ENCODE data around the gene SLC8A3. TPM values are rescaled to one million over a fixed set of nuclear protein-coding genes. Genes with fewer than 3 reads are reported as not detected.

Gene SLC8A3
- total and polyA plus RNA-seq, 4 donors, result 0.08 to 3.7 (median 0.85) TPM

- peak overlapping the region; percentile 38 for H3K4me3 ChIP-seq
- no peaks in the 10 kb centered on the region for H3K36me3 ChIP-seq (ENCODE audit: control insufficient read depth in 4 of 4, insufficient read depth in 4 of 4, low read length in 4 of 4)
- peaks cover 0 to 19% (median 14%) of the 10 kb centered on the region in 5 donors for H3K4me1 ChIP-seq (ENCODE audit: control insufficient read depth in 5 of 5, insufficient read depth in 5 of 5, low read length in 5 of 5)
- ATAC-seq (ENCODE audit: insufficient read depth, low FRiP score), result peak; percentile 36
- H3K9ac ChIP-seq (ENCODE audit: insufficient read depth in 1 of 2, low read length in 2 of 2), result no peak overlapping the region
- WGBS, 2 donors, result 0 to 1% methylated on average over 28 to 38 of the region's 38 CpGs
- H3K27ac ChIP-seq (ENCODE audit: low read depth in 1 of 2, low read length in 1 of 2), result no peak overlapping the region
- peaks cover 0 to 10% (median 0%) of the 10 kb centered on the region in 3 donors for H3K27me3 ChIP-seq (ENCODE audit: control insufficient read depth in 3 of 3, insufficient read depth in 3 of 3, low read length in 2 of 3)
- no peaks in the 10 kb centered on the region for H3K9me3 ChIP-seq (ENCODE audit: control insufficient read depth in 4 of 4, insufficient read depth in 3 of 4, low read length in 3 of 4)
- TF ChIP-seq CTCF (IDR thresholded peaks at IDR 0.05; ENCODE audit: control extremely low read depth, extremely low read depth), result no peak
- DNase-seq, result peak; percentile 15 to 31 (median 23)
Observed at GRCh38 chr14:70188322-70188658, 461 bp downstream of the SLC8A3 start.

DNA sequence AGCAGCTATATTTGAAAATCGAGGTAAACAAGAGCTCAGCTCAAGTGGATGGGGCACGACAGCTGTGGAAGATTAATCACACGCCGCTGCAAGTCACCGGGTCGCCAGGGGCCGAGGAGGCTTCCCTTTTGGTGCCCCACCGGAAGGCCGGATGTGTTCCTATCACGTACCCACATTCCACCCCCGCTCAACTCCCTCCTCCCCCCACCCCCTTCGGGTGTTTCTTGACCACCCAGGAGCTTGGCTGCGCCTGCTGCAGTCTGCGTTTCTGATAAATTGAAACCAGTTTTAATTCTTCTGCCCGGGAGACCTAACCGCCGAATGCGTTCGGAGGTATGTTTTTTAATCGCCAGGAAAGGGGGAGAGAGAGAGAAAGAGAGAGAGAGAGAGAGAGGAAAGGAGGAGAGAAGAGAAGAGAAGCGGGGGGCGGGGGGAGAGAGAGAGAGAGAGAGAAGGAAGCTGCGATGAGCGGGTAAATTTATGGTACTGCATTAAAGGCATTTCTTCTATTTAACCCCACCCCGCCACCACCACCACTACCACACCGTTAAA, 1.8 kb downstream of the SLC8A3 start:
- ATAC-seq (ENCODE audit: insufficient read depth, low FRiP score) (no peak), DNase-seq (peak; percentile 91 to 95 (median 93))
- no peak for TF ChIP-seq CTCF (IDR thresholded peaks at IDR 0.05; ENCODE audit: control extremely low read depth, extremely low read depth)
- peaks cover 0 to 10% (median 0%) of the 10 kb centered on the region in 3 donors for H3K27me3 ChIP-seq (ENCODE audit: control insufficient read depth in 3 of 3, insufficient read depth in 3 of 3, low read length in 2 of 3)
- no peak overlapping the region for H3K27ac ChIP-seq (ENCODE audit: low read depth in 1 of 2, low read length in 1 of 2)
- no peaks in the 10 kb centered on the region for H3K9me3 ChIP-seq (ENCODE audit: control insufficient read depth in 4 of 4, insufficient read depth in 3 of 4, low read length in 3 of 4)
- peak overlapping the region; percentile 10 for H3K4me3 ChIP-seq
- WGBS, 2 donors, result 2 to 5% methylated on average over 26 of the region's 26 CpGs
- no peak overlapping the region for H3K9ac ChIP-seq (ENCODE audit: insufficient read depth in 1 of 2, low read length in 2 of 2)
- no peaks in the 10 kb centered on the region for H3K36me3 ChIP-seq (ENCODE audit: control insufficient read depth in 4 of 4, insufficient read depth in 4 of 4, low read length in 4 of 4)
- H3K4me1 ChIP-seq (ENCODE audit: control insufficient read depth in 5 of 5, insufficient read depth in 5 of 5, low read length in 5 of 5), result peaks cover 0 to 19% (median 14%) of the 10 kb centered on the region in 5 donors

GRCh38 chr14:70183991-70184390, 4.8 kb downstream of the SLC8A3 start:
- DNase-seq (no peak), ATAC-seq (ENCODE audit: insufficient read depth, low FRiP score) (no peak)
- Histone ChIP-seq H3K4me3 (no peak overlapping the region), H3K27ac (ENCODE audit: low read depth in 1 of 2, low read length in 1 of 2) (no peak overlapping the region), H3K9me3 (ENCODE audit: control insufficient read depth in 4 of 4, insufficient read depth in 3 of 4, low read length in 3 of 4) (no peaks in the 10 kb centered on the region), H3K36me3 (ENCODE audit: control insufficient read depth in 4 of 4, insufficient read depth in 4 of 4, low read length in 4 of 4) (no peaks in the 10 kb centered on the region), H3K4me1 (ENCODE audit: control insufficient read depth in 5 of 5, insufficient read depth in 5 of 5, low read length in 5 of 5) (peaks cover 0 to 12% (median 9%) of the 10 kb centered on the region in 5 donors), H3K27me3 (ENCODE audit: control insufficient read depth in 3 of 3, insufficient read depth in 3 of 3, low read length in 2 of 3) (peaks cover 0 to 5% (median 0%) of the 10 kb centered on the region in 3 donors), H3K9ac (ENCODE audit: insufficient read depth in 1 of 2, low read length in 2 of 2) (no peak overlapping the region)
- no peak for TF ChIP-seq CTCF (IDR thresholded peaks at IDR 0.05; ENCODE audit: control extremely low read depth, extremely low read depth)
- 84 to 86% methylated on average over 6 of the region's 6 CpGs for WGBS, 2 donors

GRCh38 chr14:70181276-70181675, 7.5 kb downstream of the SLC8A3 start:
- Histone ChIP-seq H3K27ac (ENCODE audit: low read depth in 1 of 2, low read length in 1 of 2) (no peak overlapping the region), H3K4me3 (no peak overlapping the region), H3K4me1 (ENCODE audit: control insufficient read depth in 5 of 5, insufficient read depth in 5 of 5, low read length in 5 of 5) (peaks cover 0 to 4% (median 0%) of the 10 kb centered on the region in 5 donors), H3K9ac (ENCODE audit: insufficient read depth in 1 of 2, low read length in 2 of 2) (no peak overlapping the region), H3K27me3 (ENCODE audit: control insufficient read depth in 3 of 3, insufficient read depth in 3 of 3, low read length in 2 of 3) (no peaks in the 10 kb centered on the region), H3K36me3 (ENCODE audit: control insufficient read depth in 4 of 4, insufficient read depth in 4 of 4, low read length in 4 of 4) (no peaks in the 10 kb centered on the region), H3K9me3 (ENCODE audit: control insufficient read depth in 4 of 4, insufficient read depth in 3 of 4, low read length in 3 of 4) (no peaks in the 10 kb centered on the region)
- WGBS, 2 donors, result 83 to 84% methylated on average over 1 of the region's 1 CpG
- no peak for TF ChIP-seq CTCF (IDR thresholded peaks at IDR 0.05; ENCODE audit: control extremely low read depth, extremely low read depth)
- no peak for ATAC-seq (ENCODE audit: insufficient read depth, low FRiP score)
- no peak for DNase-seq

All from lung (tissue), 12 donors.